ENCODE results near the gene GTPBP2.

GTPBP2 gene

GRCh38 chr6:43575772-43576551, 53.1 kb downstream of the GTPBP2 start, which contains the start of the genes POLH and XPO5:
POLH (plus strand) TSS chr6:43576185; CDS start chr6:43582320, 6,135 bp downstream.
XPO5 (minus strand) TSS chr6:43576038; CDS start chr6:43575864, 174 bp downstream.
- DNase-seq (ENCODE audit: low read depth): peak; percentile 93

- peak; percentile 25 for DNase-seq (ENCODE audit: low read depth)
These were observed 53.8 kb downstream of the GTPBP2 start for GRCh38 chr6:43575105-43575771.

GRCh38 chr6:43572015-43572414, 57.0 kb downstream of the GTPBP2 start:
- no peak for DNase-seq (ENCODE audit: low read depth)

- peak; percentile 89 for DNase-seq (ENCODE audit: low read depth)
These were observed 58.1 kb downstream of the GTPBP2 start for GRCh38 chr6:43570876-43571441.

Measured in iris pigment epithelial cell (primary cell).